Stimulated activated naive CD8-positive, alpha-beta T cell treated with anti-CD3 and anti-CD28 coated beads, Interleukin-15, amount 100 ng/mL, for 72 hours (primary cell): ENCODE results near the gene EXD3.
A peak's percentile ranks its signal among the peaks of the same experiment; 100 is the strongest.

Experiments used
- ATAC-seq: fragments of 150-1000 bp; cut with Tn5 transposase; 2 replicates; pipeline ENCODE4 v1.10.0; 2021; ENCODE audit warnings: mild to moderate bottlenecking, moderate library complexity
- DNase-seq, 2 donors: peaks; one replicate each; pipeline ENCODE4 v3.0.0; 2021 to 2022
- H3K27ac Mint-ChIP-seq, 2 donors: one replicate each; pipeline ENCODE4 v1.8.0; 2022; ENCODE audit warnings: mild to moderate bottlenecking in 2 of 2, mixed read lengths in 2 of 2, moderate library complexity in 2 of 2
- H3K27me3 Mint-ChIP-seq: one replicate; pipeline ENCODE4 v1.8.0; 2022; ENCODE audit warnings: mixed read lengths
- H3K4me1 Mint-ChIP-seq: one replicate; pipeline ENCODE4 v1.8.0; 2022; ENCODE audit warnings: mild to moderate bottlenecking, mixed read lengths
- H3K4me3 Mint-ChIP-seq, 2 donors: one replicate each; pipeline ENCODE4 v1.8.0; 2022; ENCODE audit warnings: mild to moderate bottlenecking in 2 of 2, mixed read lengths in 2 of 2, moderate library complexity in 1 of 2
- H3K9me3 Mint-ChIP-seq, 2 donors: one replicate each; pipeline ENCODE4 v1.8.0; 2022; ENCODE audit warnings: mixed read lengths in 2 of 2

EXD3 gene

GRCh38 chr9:137445275-137445807 is 22.4 kb upstream of the EXD3 start:
- peak; percentile 80 for ATAC-seq
- peaks cover 59% of the 10 kb centered on the region for H3K4me1 Mint-ChIP-seq
- H3K27me3 Mint-ChIP-seq: peaks cover 29% of the 10 kb centered on the region
- H3K27ac Mint-ChIP-seq: no peak overlapping the region
- H3K4me3 Mint-ChIP-seq: no peak overlapping the region
- no peaks in the 10 kb centered on the region for H3K9me3 Mint-ChIP-seq
- DNase-seq: peak; percentile 83 to 86

- DNase-seq (no peak), ATAC-seq (no peak)
- Mint-ChIP-seq H3K4me1 (peaks cover 48% of the 10 kb centered on the region), H3K9me3 (no peaks in the 10 kb centered on the region), H3K4me3 (no peak overlapping the region), H3K27me3 (peaks cover 35% of the 10 kb centered on the region), H3K27ac (no peak overlapping the region)
Measured at GRCh38 chr9:137444106-137444790, 21.3 kb upstream of the EXD3 start.

GRCh38 chr9:137441935-137442321 is 19.0 kb upstream of the EXD3 start:
- no peaks in the 10 kb centered on the region for H3K9me3 Mint-ChIP-seq
- DNase-seq (no peak), ATAC-seq (no peak)
- peaks cover 36% of the 10 kb centered on the region for H3K27me3 Mint-ChIP-seq
- H3K4me3 Mint-ChIP-seq: peak overlapping the region; percentile 68 to 79
- H3K4me1 Mint-ChIP-seq: peaks cover 28% of the 10 kb centered on the region
- H3K27ac Mint-ChIP-seq: no peak overlapping the region

GRCh38 chr9:137441289-137441934 is 18.4 kb upstream of the EXD3 start, which contains the start of gene ENTPD8:
TSS of gene ENTPD8 (minus strand) at chr9:137441357. CDS start at chr9:137438285, 3,072 bp downstream.
- ATAC-seq (peak; percentile 16), DNase-seq (no peak)
- H3K9me3 Mint-ChIP-seq: no peaks in the 10 kb centered on the region
- peaks cover 36% of the 10 kb centered on the region for H3K27me3 Mint-ChIP-seq
- peaks cover 26% of the 10 kb centered on the region for H3K4me1 Mint-ChIP-seq
- no peak within 1 kb of the TSS for H3K27ac Mint-ChIP-seq
- peak within 1 kb of the TSS; percentile 68 to 79 for H3K4me3 Mint-ChIP-seq

GRCh38 chr9:137439158-137439714 is 16.3 kb upstream of the EXD3 start:
- DNase-seq (no peak), ATAC-seq (no peak)
- peaks cover 30% of the 10 kb centered on the region for H3K27me3 Mint-ChIP-seq
- H3K4me1 Mint-ChIP-seq: peaks cover 11% of the 10 kb centered on the region
- H3K9me3 Mint-ChIP-seq: no peaks in the 10 kb centered on the region
- H3K27ac Mint-ChIP-seq: no peak overlapping the region
- peak overlapping the region in 1 of 2 donors; percentile 45 for H3K4me3 Mint-ChIP-seq

- Mint-ChIP-seq H3K4me1 (peaks cover 11% of the 10 kb centered on the region), H3K4me3 (no peak overlapping the region), H3K9me3 (no peaks in the 10 kb centered on the region), H3K27me3 (peaks cover 25% of the 10 kb centered on the region), H3K27ac (no peak overlapping the region)
- ATAC-seq (no peak), DNase-seq (no peak)
Measured at GRCh38 chr9:137438591-137439157, 15.7 kb upstream of the EXD3 start.

GRCh38 chr9:137437691-137438590 is 15.0 kb upstream of the EXD3 start:
- DNase-seq (no peak), ATAC-seq (no peak)
- H3K27me3 Mint-ChIP-seq: peaks cover 20% of the 10 kb centered on the region
- H3K27ac Mint-ChIP-seq: no peak overlapping the region
- no peak overlapping the region for H3K4me3 Mint-ChIP-seq
- no peaks in the 10 kb centered on the region for H3K9me3 Mint-ChIP-seq
- peaks cover 11% of the 10 kb centered on the region for H3K4me1 Mint-ChIP-seq

- no peak for DNase-seq
- Mint-ChIP-seq H3K27me3 (peaks cover 12% of the 10 kb centered on the region), H3K4me1 (peaks cover 9% of the 10 kb centered on the region), H3K9me3 (no peaks in the 10 kb centered on the region), H3K27ac (no peak overlapping the region), H3K4me3 (no peak overlapping the region)
- ATAC-seq: no peak
Measured at GRCh38 chr9:137436761-137437600, 14.0 kb upstream of the EXD3 start.

- ATAC-seq (peak; percentile 66), DNase-seq (no peak)
Measured at GRCh38 chr9:137435980-137436760, 13.2 kb upstream of the EXD3 start.

GRCh38 chr9:137435381-137435891 is 12.5 kb upstream of the EXD3 start:
- no peak for ATAC-seq

More at GRCh38 chr9:137435980-137436760, 13.2 kb upstream of the EXD3 start:
- Mint-ChIP-seq H3K9me3 (no peaks in the 10 kb centered on the region), H3K4me1 (peaks cover 5% of the 10 kb centered on the region), H3K27me3 (peaks cover 7% of the 10 kb centered on the region), H3K27ac (no peak overlapping the region), H3K4me3 (no peak overlapping the region)

GRCh38 chr9:137434498-137435380 is 11.8 kb upstream of the EXD3 start:
- Mint-ChIP-seq H3K4me1 (peaks cover 5% of the 10 kb centered on the region), H3K27ac (no peak overlapping the region), H3K4me3 (no peak overlapping the region), H3K27me3 (peaks cover 7% of the 10 kb centered on the region), H3K9me3 (no peaks in the 10 kb centered on the region)
- ATAC-seq: no peak
- DNase-seq: no peak

More at GRCh38 chr9:137435381-137435891, 12.5 kb upstream of the EXD3 start:
- DNase-seq: no peak
- Mint-ChIP-seq H3K4me3 (no peak overlapping the region), H3K9me3 (no peaks in the 10 kb centered on the region), H3K27me3 (peaks cover 7% of the 10 kb centered on the region), H3K27ac (no peak overlapping the region), H3K4me1 (peaks cover 5% of the 10 kb centered on the region)

- no peak overlapping the region for H3K4me3 Mint-ChIP-seq
- H3K27ac Mint-ChIP-seq: no peak overlapping the region
- peaks cover 5% of the 10 kb centered on the region for H3K4me1 Mint-ChIP-seq
- no peak for ATAC-seq
- no peak for DNase-seq
- no peaks in the 10 kb centered on the region for H3K27me3 Mint-ChIP-seq
- no peaks in the 10 kb centered on the region for H3K9me3 Mint-ChIP-seq
Measured at GRCh38 chr9:137433916-137434431, 11.0 kb upstream of the EXD3 start.
